ENCODE measurements around the gene KRT222. TPM values are rescaled to one million over a fixed set of nuclear protein-coding genes. Genes with fewer than 3 reads are reported as not detected.

KRT222 gene
- total RNA-seq (2014; rRNA removed; shearing (Covaris generic)): not detected in 2 replicates
- polyA plus RNA-seq (2014; cell fraction: nucleus; rRNA removed): not detected in 2 replicates

GRCh38 chr17:40664582-40665333 lies at the start of gene KRT222:
KRT222 (minus strand) TSS chr17:40665177; CDS start chr17:40665099, 78 bp downstream.
- DNase-seq (ENCODE audit: extremely low read depth, low read depth): no peak

GRCh38 chr17:40714473-40714872 lies 49.5 kb upstream of the KRT222 start:
- DNase-seq (ENCODE audit: extremely low read depth, low read depth): no peak

- no peak for DNase-seq (ENCODE audit: extremely low read depth, low read depth)
Measured at GRCh38 chr17:40707745-40708144, 42.8 kb upstream of the KRT222 start.

GRCh38 chr17:40705584-40705983 lies 40.6 kb upstream of the KRT222 start:
- no peak for DNase-seq (ENCODE audit: extremely low read depth, low read depth)

- no peak for DNase-seq (ENCODE audit: extremely low read depth, low read depth)
Measured at GRCh38 chr17:40703652-40704051, 38.7 kb upstream of the KRT222 start, which contains the start of gene KRT24. KRT24 (minus strand) TSS chr17:40703752; CDS start chr17:40703693, 59 bp downstream.

- DNase-seq (ENCODE audit: extremely low read depth, low read depth): no peak
Measured at GRCh38 chr17:40702271-40702670, 37.3 kb upstream of the KRT222 start.

- DNase-seq (ENCODE audit: extremely low read depth, low read depth): no peak
Measured at GRCh38 chr17:40699853-40700252, 34.9 kb upstream of the KRT222 start.

GRCh38 chr17:40699371-40699770 lies 34.4 kb upstream of the KRT222 start:
- no peak for DNase-seq (ENCODE audit: extremely low read depth, low read depth)

- no peak for DNase-seq (ENCODE audit: extremely low read depth, low read depth)
Measured at GRCh38 chr17:40697297-40697696, 32.3 kb upstream of the KRT222 start.

- DNase-seq (ENCODE audit: extremely low read depth, low read depth): no peak
Measured at GRCh38 chr17:40696651-40697072, 31.7 kb upstream of the KRT222 start.

- DNase-seq (ENCODE audit: extremely low read depth, low read depth): no peak
Measured at GRCh38 chr17:40695874-40696472, 31.0 kb upstream of the KRT222 start.

- DNase-seq (ENCODE audit: extremely low read depth, low read depth): no peak
Measured at GRCh38 chr17:40694584-40694983, 29.6 kb upstream of the KRT222 start.

GRCh38 chr17:40687106-40687505 lies 22.1 kb upstream of the KRT222 start:
- DNase-seq (ENCODE audit: extremely low read depth, low read depth): no peak

- no peak for DNase-seq (ENCODE audit: extremely low read depth, low read depth)
Measured at GRCh38 chr17:40686192-40686591, 21.2 kb upstream of the KRT222 start.

GRCh38 chr17:40680998-40681397 lies 16.0 kb upstream of the KRT222 start:
- no peak for DNase-seq (ENCODE audit: extremely low read depth, low read depth)

- no peak for DNase-seq (ENCODE audit: extremely low read depth, low read depth)
Measured at GRCh38 chr17:40679523-40679907, 14.5 kb upstream of the KRT222 start.

- no peak for DNase-seq (ENCODE audit: extremely low read depth, low read depth)
Measured at GRCh38 chr17:40678902-40679522, 14.0 kb upstream of the KRT222 start.

GRCh38 chr17:40675905-40676304 lies 10.9 kb upstream of the KRT222 start:
- no peak for DNase-seq (ENCODE audit: extremely low read depth, low read depth)

GRCh38 chr17:40672654-40673053 lies 7.7 kb upstream of the KRT222 start:
- DNase-seq (ENCODE audit: extremely low read depth, low read depth): no peak

GRCh38 chr17:40671282-40671681 lies 6.3 kb upstream of the KRT222 start:
- DNase-seq (ENCODE audit: extremely low read depth, low read depth): no peak

- no peak for DNase-seq (ENCODE audit: extremely low read depth, low read depth)
Measured at GRCh38 chr17:40666331-40666730, 1.4 kb upstream of the KRT222 start.

GRCh38 chr17:40663252-40663651 lies 1.7 kb downstream of the KRT222 start:
- no peak for DNase-seq (ENCODE audit: extremely low read depth, low read depth)

Data from NCI-H460 (cell line).